Kidney glomerular epithelial cell (primary cell): Measurements from ENCODE around the gene ZNF497.
"Not testable (repeated sequence)": the region's sequence is repeated elsewhere in the genome, so short reads cannot be mapped to it uniquely, and the experiment has no call there.

Experiments used
- DNase-seq: peaks from one replicate; lab custom pipeline; 2025; lab: John Stamatoyannopoulos, UW

Gene ZNF497

GRCh38 chr19:58394821-58395219 lies 32.3 kb upstream of the ZNF497 start:
- DNase-seq = no peak

- no peak for DNase-seq
These were observed 31.1 kb upstream of the ZNF497 start for GRCh38 chr19:58393725-58394033.

GRCh38 chr19:58392945-58393724 lies 30.6 kb upstream of the ZNF497 start:
- no peak for DNase-seq

- no peak for DNase-seq
These were observed 25.6 kb upstream of the ZNF497 start for GRCh38 chr19:58388175-58388526.

- DNase-seq = no peak
These were observed 25.0 kb upstream of the ZNF497 start for GRCh38 chr19:58387338-58388174.

- peak; percentile 97 for DNase-seq
These were observed 24.2 kb upstream of the ZNF497 start, which contains the start of gene RPS5 for GRCh38 chr19:58386576-58387337. RPS5 (plus strand) TSS chr19:58387269; CDS start chr19:58388138, 869 bp downstream.

- DNase-seq = no peak
These were observed 23.5 kb upstream of the ZNF497 start for GRCh38 chr19:58385891-58386575.

GRCh38 chr19:58385313-58385890 lies 22.9 kb upstream of the ZNF497 start:
- no peak for DNase-seq

- DNase-seq = no peak
These were observed 20.5 kb upstream of the ZNF497 start for GRCh38 chr19:58382997-58383603.

GRCh38 chr19:58381460-58382212 lies 19.1 kb upstream of the ZNF497 start:
- no peak for DNase-seq

GRCh38 chr19:58380662-58381459 lies 18.3 kb upstream of the ZNF497 start, which contains the start of gene ZNF837:
ZNF837 (minus strand) TSS chr19:58381030; CDS start chr19:58369332, 11,698 bp downstream.
- peak; percentile 99 for DNase-seq

GRCh38 chr19:58380037-58380661 lies 17.6 kb upstream of the ZNF497 start:
- no peak for DNase-seq

GRCh38 chr19:58379246-58379645 lies 16.7 kb upstream of the ZNF497 start:
- DNase-seq = no peak

GRCh38 chr19:58376724-58377123 lies 14.2 kb upstream of the ZNF497 start:
- not testable (repeated sequence) for DNase-seq

GRCh38 chr19:58374200-58374599 lies 11.6 kb upstream of the ZNF497 start:
- no peak for DNase-seq

GRCh38 chr19:58372311-58373133 lies 10.0 kb upstream of the ZNF497 start:
- DNase-seq = no peak

GRCh38 chr19:58368561-58369360 lies 6.2 kb upstream of the ZNF497 start:
- no peak for DNase-seq
